BJ (cell line): Measurements from ENCODE around the gene ARID5A. TPM values are rescaled to one million over a fixed set of nuclear protein-coding genes. Genes with fewer than 3 reads are reported as not detected.

Experiments used
- CTCF ChIA-PET: fragments of 350-600 bp; formaldehyde crosslinking; extraction: SDS; loops from one replicate; lab custom pipeline; 2021; ENCODE audit warnings: antibody characterized with exemption, inconsistent platforms; lab: Yijun Ruan, JAX
- POLR2A ChIA-PET: fragments of 300-600 bp; sonication (Branson Sonifier 250); formaldehyde crosslinking; extraction: SDS; loops from one replicate; lab custom pipeline; 2021; ENCODE audit warnings: antibody characterized with exemption; lab: Charles Lee
- DNase-seq: peaks from one replicate; pipeline ENCODE4 v3.0.0-alpha.2; 2011; ENCODE audit warnings: low read depth
- H3K27me3 ChIP-seq: 2 replicates; pipeline ENCODE4 v1.6.0; 2011; ENCODE audit warnings: low read length; ENCODE audit not compliant: control insufficient read depth, insufficient read depth
- H3K36me3 ChIP-seq: 2 replicates; pipeline ENCODE4 v1.5.1; 2011; ENCODE audit warnings: low read length; ENCODE audit not compliant: control insufficient read depth, insufficient read depth
- H3K4me3 ChIP-seq: 2 replicates; pipeline ENCODE4 v1.5.1; 2011; ENCODE audit warnings: low read depth, mild to moderate bottlenecking, control low read depth, low read length
- polyA plus RNA-seq: library from polyadenylated mRNA; depleted of rRNA; stranded (reverse); fragments of >200 nt; gene quantifications from 2 replicates; pipeline ENCODE4 v1.2.3, GENCODE V29; 2011
- TF ChIP-seq, protein P1 (sequence below): IDR thresholded peaks from 2 replicates; pipeline ENCODE4 v1.5.1; 2011; ENCODE audit warnings: low read depth, mild to moderate bottlenecking, control low read depth, inconsistent platforms, low read length, moderate library complexity; ENCODE audit not compliant: insufficient read depth

ARID5A gene
- polyA plus RNA-seq, 1 experiment = 19.1 TPM

DNA sequence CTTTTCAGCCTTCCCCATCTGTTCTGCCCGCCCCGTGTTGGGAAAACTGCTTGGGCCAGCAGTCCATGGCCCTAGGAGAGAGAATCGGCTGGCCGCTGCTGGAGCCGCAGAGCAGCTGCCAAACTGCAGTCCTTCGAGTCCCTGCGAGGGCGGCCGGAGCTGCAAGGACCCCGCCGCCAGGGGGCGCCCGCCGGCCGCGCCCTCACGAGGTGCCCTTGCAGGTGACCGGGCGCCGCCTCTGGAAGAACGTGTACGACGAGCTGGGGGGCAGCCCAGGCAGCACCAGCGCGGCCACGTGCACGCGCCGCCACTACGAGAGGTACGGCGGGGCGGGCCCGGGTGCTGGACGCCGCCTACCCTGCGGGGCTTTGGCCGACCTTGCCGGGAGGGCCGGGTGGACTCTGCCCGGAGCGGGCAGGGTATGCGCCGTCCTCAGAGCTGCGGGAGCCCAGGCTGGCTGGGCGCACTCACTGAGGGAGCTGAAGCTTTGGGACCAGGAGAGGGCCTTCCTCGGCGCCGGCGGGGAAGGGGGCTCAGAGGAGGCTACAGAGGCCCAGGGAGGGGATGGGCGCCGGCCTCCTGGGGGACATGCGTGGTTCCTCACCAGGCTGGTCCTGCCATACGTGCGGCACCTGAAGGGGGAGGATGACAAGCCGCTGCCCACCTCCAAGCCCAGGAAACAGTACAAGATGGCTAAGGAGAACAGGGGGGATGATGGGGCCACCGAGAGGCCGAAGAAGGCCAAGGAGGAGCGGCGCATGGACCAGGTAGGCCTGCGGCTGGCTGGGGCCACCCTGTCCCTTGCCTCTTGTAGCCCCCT, 13.6 kb downstream of the ARID5A start:
- Histone ChIP-seq H3K4me3 (no peak overlapping the region), H3K36me3 (peaks cover 42% of the 10 kb centered on the region), H3K27me3 (no peaks in the 10 kb centered on the region)
- POLR2A ChIA-PET = no interaction called here
- no peak for DNase-seq
- TF ChIP-seq, protein P1, sequence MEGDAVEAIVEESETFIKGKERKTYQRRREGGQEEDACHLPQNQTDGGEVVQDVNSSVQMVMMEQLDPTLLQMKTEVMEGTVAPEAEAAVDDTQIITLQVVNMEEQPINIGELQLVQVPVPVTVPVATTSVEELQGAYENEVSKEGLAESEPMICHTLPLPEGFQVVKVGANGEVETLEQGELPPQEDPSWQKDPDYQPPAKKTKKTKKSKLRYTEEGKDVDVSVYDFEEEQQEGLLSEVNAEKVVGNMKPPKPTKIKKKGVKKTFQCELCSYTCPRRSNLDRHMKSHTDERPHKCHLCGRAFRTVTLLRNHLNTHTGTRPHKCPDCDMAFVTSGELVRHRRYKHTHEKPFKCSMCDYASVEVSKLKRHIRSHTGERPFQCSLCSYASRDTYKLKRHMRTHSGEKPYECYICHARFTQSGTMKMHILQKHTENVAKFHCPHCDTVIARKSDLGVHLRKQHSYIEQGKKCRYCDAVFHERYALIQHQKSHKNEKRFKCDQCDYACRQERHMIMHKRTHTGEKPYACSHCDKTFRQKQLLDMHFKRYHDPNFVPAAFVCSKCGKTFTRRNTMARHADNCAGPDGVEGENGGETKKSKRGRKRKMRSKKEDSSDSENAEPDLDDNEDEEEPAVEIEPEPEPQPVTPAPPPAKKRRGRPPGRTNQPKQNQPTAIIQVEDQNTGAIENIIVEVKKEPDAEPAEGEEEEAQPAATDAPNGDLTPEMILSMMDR = peak; percentile 21
- CTCF ChIA-PET = interaction anchor here (0.7 to 4.1 kb wide), 8 partner anchors 9 to 404 kb away, joined by 3 to 21 read pairs (median 4); no protein-coding TSS in a partner anchor

DNA sequence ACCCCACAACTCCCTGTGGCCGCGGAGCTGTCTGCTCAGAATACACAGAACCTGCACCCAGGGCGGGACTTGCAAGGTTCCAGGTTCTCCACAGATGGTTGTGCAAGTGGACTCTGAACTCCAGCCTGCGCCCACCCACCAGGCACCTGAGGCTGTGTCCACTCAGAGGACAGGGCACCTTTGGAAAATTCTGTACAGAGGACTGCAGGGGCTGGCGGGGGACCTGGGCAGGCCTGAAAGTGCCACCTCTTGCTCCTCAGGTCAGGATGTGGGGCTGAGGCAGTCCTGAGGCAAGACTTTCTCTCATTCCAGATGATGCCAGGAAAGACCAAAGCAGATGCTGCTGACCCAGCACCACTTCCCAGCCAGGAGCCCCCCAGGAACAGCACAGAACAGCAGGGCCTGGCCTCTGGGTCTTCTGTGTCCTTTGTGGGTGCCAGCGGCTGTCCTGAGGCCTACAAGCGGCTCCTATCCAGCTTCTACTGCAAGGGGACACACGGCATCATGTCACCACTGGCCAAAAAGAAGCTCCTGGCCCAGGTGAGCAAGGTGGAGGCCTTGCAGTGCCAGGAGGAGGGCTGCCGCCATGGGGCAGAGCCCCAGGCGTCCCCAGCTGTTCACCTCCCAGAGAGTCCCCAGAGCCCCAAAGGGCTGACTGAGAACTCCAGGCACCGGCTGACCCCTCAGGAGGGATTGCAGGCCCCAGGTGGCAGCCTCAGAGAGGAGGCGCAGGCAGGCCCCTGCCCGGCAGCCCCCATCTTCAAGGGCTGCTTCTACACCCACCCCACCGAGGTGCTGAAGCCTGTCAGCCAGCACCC, 14.4 kb downstream of the ARID5A start:
- TF ChIP-seq, protein P1 = no peak
- ChIA-PET CTCF (interaction anchor here (0.7 to 4.1 kb wide), 4 partner anchors 9 to 318 kb away, joined by 3 to 21 read pairs (median 4); no protein-coding TSS in a partner anchor), POLR2A (no interaction called here)
- Histone ChIP-seq H3K36me3 (peaks cover 40% of the 10 kb centered on the region), H3K4me3 (no peak overlapping the region), H3K27me3 (no peaks in the 10 kb centered on the region)
- DNase-seq = no peak

DNA sequence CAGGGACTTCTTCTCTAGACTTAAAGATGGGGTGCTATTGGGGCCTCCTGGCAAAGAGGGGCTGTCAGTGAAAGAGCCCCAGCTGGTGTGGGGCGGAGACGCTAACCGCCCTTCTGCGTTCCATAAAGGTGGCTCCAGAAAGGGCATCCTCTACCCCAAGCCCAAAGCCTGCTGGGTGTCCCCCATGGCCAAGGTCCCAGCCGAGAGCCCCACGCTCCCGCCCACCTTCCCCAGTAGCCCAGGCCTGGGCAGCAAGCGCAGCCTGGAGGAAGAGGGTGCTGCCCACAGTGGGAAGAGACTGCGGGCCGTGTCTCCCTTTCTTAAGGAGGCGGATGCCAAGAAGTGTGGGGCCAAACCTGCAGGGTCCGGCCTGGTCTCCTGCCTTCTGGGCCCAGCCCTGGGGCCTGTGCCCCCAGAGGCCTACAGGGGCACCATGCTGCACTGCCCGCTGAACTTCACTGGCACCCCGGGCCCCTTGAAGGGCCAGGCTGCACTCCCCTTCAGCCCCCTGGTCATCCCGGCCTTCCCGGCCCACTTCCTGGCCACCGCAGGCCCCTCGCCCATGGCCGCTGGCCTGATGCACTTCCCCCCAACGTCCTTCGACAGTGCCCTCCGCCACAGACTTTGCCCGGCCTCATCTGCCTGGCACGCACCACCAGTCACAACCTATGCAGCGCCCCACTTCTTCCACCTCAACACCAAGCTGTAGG, 15.2 kb downstream of the ARID5A start:
- H3K27me3 ChIP-seq = no peaks in the 10 kb centered on the region
- DNase-seq = no peak
- POLR2A ChIA-PET = no interaction called here
- CTCF ChIA-PET = interaction anchor here (1.2 to 4.5 kb wide), 5 partner anchors 11 to 145 kb away, joined by 3 to 57 read pairs (median 10); partner anchors contain the start of gene ARID5A
- peaks cover 40% of the 10 kb centered on the region for H3K36me3 ChIP-seq
- TF ChIP-seq, protein P1 = no peak
- no peak overlapping the region for H3K4me3 ChIP-seq

- CTCF ChIA-PET = interaction anchor here (1.2 to 4.5 kb wide), 4 partner anchors 12 to 46 kb away, joined by 3 to 57 read pairs (median 12); partner anchors contain the start of genes ARID5A and NEURL3
- no peak for DNase-seq
- Histone ChIP-seq H3K27me3 (no peaks in the 10 kb centered on the region), H3K4me3 (no peak overlapping the region), H3K36me3 (peaks cover 35% of the 10 kb centered on the region)
- TF ChIP-seq, protein P1 = no peak
- POLR2A ChIA-PET = interaction anchor here (0.8 kb wide), 1 partner anchor 12 kb away, joined by 3 read pairs; no protein-coding TSS in a partner anchor
Measured at GRCh38 chr2:96552315-96553175, 16.0 kb downstream of the ARID5A start.
